Stimulated activated effector memory CD8-positive, alpha-beta T cell treated with anti-CD3 and anti-CD28 coated beads, Interleukin-12 subunit alpha, Interleukin-12 subunit beta, amount 100 ng/mL, for 72 hours (primary cell): Measurements from ENCODE around the gene DPM2.

Source experiments
- ATAC-seq: fragments of 150-1000 bp; cut with Tn5 transposase; 2 replicates; pipeline ENCODE4 v1.10.0; 2021
- DNase-seq, 2 donors: peaks; one replicate each; pipeline ENCODE4 v3.0.0; 2021 to 2022; ENCODE audit warnings: low spot score in 2 of 2
- H3K27ac Mint-ChIP-seq: one replicate; pipeline ENCODE4 v1.8.0; 2022; ENCODE audit warnings: mild to moderate bottlenecking, mixed read lengths
- H3K36me3 Mint-ChIP-seq: one replicate; pipeline ENCODE4 v1.8.0; 2022; ENCODE audit warnings: mild to moderate bottlenecking, mixed read lengths
- H3K4me1 Mint-ChIP-seq: one replicate; pipeline ENCODE4 v1.8.0; 2022; ENCODE audit warnings: mixed read lengths
- H3K4me3 Mint-ChIP-seq: one replicate; pipeline ENCODE4 v1.8.0; 2022; ENCODE audit warnings: mild to moderate bottlenecking, mixed read lengths
- H3K9me3 Mint-ChIP-seq: one replicate; pipeline ENCODE4 v1.8.0; 2022; ENCODE audit warnings: mixed read lengths

The DPM2 gene

GRCh38 chr9:127950513-127951289, 13.0 kb upstream of the DPM2 start:
- Mint-ChIP-seq H3K36me3 (peaks cover 5% of the 10 kb centered on the region), H3K4me3 (no peak overlapping the region), H3K9me3 (no peaks in the 10 kb centered on the region), H3K27ac (peak overlapping the region; percentile 77), H3K4me1 (peaks cover 57% of the 10 kb centered on the region)
- no peak for DNase-seq
- ATAC-seq: no peak

DNA sequence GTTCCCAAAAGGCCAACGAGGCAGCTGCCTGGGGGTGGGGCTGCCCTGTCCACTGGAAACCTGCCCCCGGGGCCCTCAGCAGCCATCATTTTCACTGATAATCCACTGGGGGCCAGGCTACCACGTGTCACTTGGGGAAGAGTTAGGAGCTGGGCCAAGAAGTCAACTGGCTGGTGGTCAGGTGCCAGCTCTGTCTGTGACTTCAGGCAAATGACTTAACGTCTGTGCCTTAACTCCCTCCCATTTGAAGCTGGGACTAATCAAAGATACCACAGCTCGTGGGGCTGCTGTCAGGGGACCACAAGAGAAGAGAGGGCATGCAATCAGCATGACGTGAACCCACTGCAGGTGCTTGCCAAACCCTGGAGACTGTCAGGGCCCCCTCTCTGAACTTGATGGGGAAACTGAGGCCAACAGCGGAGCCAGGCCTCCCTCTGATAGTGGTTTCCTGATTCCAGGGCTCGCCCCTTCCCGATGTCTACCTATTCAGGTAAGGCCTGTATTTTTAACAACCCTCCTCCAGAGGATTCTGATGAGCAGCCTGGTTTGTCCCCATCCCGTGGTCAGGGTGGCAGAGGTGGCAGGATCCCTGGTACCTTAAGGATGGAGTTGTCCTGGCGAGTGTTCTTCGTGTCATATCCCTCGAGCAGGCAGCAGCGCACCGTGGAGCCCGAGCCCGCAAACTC, 12.3 kb upstream of the DPM2 start:
- no peak for ATAC-seq
- H3K4me3 Mint-ChIP-seq: no peak overlapping the region
- H3K36me3 Mint-ChIP-seq: no peaks in the 10 kb centered on the region
- H3K4me1 Mint-ChIP-seq: peaks cover 50% of the 10 kb centered on the region
- peak overlapping the region; percentile 77 for H3K27ac Mint-ChIP-seq
- DNase-seq: no peak
- no peaks in the 10 kb centered on the region for H3K9me3 Mint-ChIP-seq

DNA sequence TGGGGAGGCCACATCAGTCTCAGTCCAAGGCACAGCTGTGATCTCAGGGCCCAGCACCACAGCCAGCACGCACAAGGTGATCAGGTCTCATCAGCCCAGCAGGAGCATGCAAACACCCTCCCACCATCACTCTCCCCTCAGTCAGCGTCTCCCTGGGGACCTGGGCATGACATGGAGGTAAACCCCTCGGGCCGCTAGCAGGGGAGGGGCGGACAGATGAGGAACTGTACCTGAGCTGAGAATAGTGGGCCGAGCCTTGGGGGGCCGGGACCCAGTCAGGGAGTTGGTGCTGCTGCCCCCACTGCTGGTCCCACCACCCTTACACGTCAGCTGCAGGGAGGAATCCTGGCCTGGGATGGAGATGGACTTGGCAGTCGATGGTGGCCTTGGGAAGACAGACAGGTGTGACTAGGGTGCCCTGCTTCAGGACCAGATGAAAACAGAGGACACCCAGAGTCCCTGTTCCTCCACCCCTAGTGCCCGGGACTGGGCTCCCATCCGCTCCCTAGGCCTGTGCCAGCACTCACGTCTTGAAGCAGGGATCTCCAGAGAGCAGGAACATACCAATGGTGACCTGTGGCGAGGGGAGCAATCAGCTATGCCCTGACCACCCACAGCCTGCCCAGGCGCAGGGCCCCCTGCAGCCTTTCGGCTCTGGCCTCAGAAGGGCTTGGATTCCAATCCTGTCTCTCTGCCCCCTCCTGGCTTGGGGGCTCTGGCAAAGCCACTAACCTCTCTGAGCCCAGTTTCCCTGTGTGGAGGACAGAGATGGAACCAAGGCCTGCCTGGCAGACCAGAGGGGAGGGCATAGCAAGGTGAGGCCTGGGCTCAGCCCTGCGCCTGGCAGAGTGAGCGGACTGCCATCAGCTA, 10.4 kb upstream of the DPM2 start:
- H3K4me3 Mint-ChIP-seq: no peak overlapping the region
- no peak for DNase-seq
- H3K36me3 Mint-ChIP-seq: peaks cover 10% of the 10 kb centered on the region
- H3K4me1 Mint-ChIP-seq: peaks cover 42% of the 10 kb centered on the region
- ATAC-seq: no peak
- peak overlapping the region; percentile 64 for H3K27ac Mint-ChIP-seq
- H3K9me3 Mint-ChIP-seq: no peaks in the 10 kb centered on the region

DNA sequence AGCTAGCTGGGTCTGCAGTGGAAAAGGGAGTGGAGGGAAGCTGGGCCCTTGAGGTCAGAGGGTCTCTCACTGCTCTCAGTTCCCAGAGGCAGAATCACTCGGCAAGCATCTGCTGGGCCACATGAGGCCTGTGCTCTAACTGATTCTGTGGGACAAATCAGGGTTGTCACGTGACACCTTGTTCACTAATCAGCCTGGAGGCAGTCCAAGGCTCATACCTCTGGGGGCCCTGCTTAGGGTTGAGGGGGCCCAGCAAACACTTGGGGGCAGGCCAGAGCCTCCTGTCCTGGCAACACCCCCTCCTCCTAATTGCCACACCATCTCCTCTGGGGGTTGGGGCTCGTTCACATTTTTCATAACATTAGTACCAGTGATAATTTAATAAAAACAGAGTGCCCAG, 9.1 kb upstream of the DPM2 start:
- Mint-ChIP-seq H3K27ac (no peak overlapping the region), H3K4me3 (no peak overlapping the region), H3K4me1 (peaks cover 47% of the 10 kb centered on the region), H3K36me3 (peaks cover 21% of the 10 kb centered on the region), H3K9me3 (no peaks in the 10 kb centered on the region)
- no peak for DNase-seq
- no peak for ATAC-seq

GRCh38 chr9:127945942-127946341, 8.3 kb upstream of the DPM2 start:
- Mint-ChIP-seq H3K27ac (no peak overlapping the region), H3K4me3 (no peak overlapping the region), H3K36me3 (peaks cover 21% of the 10 kb centered on the region)

GRCh38 chr9:127945338-127945737, 7.7 kb upstream of the DPM2 start:
- H3K4me1 Mint-ChIP-seq: peaks cover 38% of the 10 kb centered on the region
- no peak overlapping the region for H3K4me3 Mint-ChIP-seq
- no peak for ATAC-seq
- no peak for DNase-seq
- H3K36me3 Mint-ChIP-seq: peaks cover 21% of the 10 kb centered on the region
- H3K9me3 Mint-ChIP-seq: no peaks in the 10 kb centered on the region
- no peak overlapping the region for H3K27ac Mint-ChIP-seq

More at GRCh38 chr9:127945942-127946341, 8.3 kb upstream of the DPM2 start:
- Mint-ChIP-seq H3K9me3 (no peaks in the 10 kb centered on the region), H3K4me1 (peaks cover 44% of the 10 kb centered on the region)
- DNase-seq (no peak), ATAC-seq (no peak)

DNA sequence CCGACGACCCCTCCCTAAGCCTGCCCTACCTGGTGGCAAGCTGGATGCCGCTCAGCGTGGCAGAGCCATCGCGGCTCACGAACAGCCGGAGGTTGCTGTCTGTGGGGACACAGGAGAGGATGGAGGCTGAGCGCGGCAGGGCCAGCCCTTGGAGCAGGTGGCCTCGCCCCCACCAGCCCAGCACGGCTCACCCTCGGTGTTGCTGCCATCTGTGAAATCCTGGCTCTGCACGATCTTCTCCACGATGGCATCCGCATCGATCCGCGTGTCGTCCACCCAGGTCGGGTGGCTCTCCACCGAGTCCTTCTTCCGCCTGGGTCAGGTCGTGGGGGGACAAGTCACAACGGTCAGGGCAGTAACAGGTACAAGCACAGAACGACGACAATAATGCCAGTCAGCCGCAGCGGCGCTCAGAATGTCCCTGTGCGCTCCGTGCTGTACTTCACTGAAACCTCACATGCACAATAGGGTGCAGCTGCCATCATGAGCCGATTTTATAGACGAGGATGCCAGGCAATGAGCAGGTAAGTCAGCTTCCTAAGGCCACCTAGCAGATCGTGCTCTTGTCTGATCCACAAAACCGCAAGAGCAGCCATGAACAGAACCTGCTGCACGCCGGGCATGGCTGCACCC, 7.0 kb upstream of the DPM2 start:
- Mint-ChIP-seq H3K9me3 (no peaks in the 10 kb centered on the region), H3K4me3 (no peak overlapping the region), H3K27ac (no peak overlapping the region), H3K36me3 (peaks cover 21% of the 10 kb centered on the region), H3K4me1 (peaks cover 32% of the 10 kb centered on the region)
- ATAC-seq (no peak), DNase-seq (no peak)

DNA sequence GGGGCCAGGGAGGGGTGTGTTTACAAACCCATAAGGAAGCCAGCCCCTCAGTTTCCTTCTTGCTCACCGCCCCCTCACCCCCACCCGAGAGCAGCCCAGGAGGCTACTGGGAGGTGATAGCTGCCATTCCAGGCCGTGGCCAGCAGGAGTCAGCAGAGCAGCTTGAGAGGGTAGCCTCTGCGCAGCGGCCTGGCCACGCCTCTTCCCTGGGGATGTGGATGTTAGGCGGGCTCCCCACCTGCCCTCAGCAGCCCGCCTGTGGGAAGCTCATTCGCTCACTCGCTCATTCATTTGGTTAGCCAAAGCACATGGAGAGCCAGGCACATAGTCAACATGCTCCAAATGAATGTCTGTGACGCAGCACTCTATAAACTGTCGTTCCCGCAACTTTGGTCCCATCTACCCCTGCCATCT, 6.1 kb upstream of the DPM2 start:
- ATAC-seq: peak; percentile 82
- H3K9me3 Mint-ChIP-seq: no peaks in the 10 kb centered on the region
- H3K36me3 Mint-ChIP-seq: peaks cover 21% of the 10 kb centered on the region
- no peak overlapping the region for H3K4me3 Mint-ChIP-seq
- peaks cover 28% of the 10 kb centered on the region for H3K4me1 Mint-ChIP-seq
- peak overlapping the region; percentile 6 for H3K27ac Mint-ChIP-seq
- DNase-seq: peak; percentile 68 to 87

DNA sequence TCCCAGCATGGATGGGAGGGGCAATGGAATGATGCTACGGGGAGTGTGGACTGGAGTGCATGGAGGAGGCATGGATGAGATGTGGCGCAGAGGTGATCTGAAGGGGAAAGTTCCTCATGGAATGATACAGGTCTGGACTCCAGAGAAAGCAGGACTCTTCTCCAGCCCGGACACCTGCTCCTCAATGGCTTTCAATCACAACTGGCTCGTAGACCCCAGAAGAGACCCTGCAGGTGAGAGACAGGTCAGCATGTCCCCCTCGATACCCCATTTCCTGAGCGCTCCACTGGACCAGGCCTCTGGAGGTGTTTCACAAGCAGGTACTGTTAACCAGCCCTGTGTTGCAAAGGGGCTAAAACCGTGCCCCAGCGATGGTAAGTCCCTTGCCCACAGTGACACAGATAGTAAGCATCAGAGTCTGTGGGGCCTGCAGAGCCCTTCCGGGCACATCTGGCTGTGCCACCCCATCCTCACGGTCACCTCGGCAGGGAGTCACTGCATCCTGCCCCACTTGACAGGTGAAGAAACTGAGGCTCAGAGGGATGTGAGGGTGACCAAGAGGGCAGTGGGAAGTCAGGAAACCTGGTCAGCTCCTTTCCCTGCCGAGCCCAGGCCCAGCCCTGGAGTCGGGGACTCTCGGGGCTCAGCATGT, 5.5 kb upstream of the DPM2 start:
- Mint-ChIP-seq H3K27ac (peak overlapping the region; percentile 6), H3K9me3 (no peaks in the 10 kb centered on the region), H3K4me1 (peaks cover 23% of the 10 kb centered on the region), H3K4me3 (no peak overlapping the region), H3K36me3 (peaks cover 26% of the 10 kb centered on the region)
- ATAC-seq (peak; percentile 2), DNase-seq (peak in 1 of 2 donors; percentile 62)

DNA sequence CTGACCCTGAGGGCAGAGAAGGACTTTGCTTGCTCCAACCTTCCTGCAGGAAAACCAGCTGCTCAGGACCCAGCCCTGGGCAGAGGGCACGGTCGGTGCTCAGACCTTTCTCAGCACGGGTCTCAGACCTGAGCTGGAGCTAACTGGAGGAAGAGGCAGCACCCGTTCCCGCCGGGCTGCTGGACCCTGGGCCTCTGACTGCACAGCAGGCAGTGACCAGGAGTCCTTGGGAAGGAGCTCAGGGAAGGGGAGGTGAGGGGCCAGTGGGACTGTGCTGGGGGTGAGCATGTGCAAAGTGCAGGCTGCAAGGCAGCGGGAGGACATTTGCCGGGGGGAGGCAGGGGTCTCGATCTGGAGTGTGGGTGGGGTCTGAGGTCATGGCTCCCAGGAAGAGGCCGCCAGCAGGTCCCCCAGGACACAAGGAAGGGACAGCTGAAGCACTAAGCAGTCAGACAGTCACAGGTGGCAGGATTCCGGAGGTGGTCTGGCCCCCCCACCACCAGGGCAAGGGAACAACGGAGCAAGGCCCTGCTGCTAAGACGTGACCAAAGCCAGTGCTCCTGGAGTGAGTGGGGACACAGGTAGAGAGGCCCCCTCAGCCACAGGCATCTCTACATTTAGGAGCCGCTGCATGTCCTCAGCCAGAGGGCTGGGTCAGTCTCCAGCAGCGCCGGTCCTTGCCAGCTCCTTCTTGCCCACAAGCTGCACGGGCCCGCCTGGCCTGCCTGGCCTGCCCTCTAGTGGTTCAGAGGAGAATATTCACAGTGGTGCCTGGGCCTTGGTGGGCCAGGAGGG, 4.8 kb upstream of the DPM2 start:
- H3K36me3 Mint-ChIP-seq: peaks cover 33% of the 10 kb centered on the region
- H3K27ac Mint-ChIP-seq: no peak overlapping the region
- ATAC-seq (peak; percentile 68), DNase-seq (peak; percentile 48 to 79)
- no peaks in the 10 kb centered on the region for H3K9me3 Mint-ChIP-seq
- H3K4me3 Mint-ChIP-seq: no peak overlapping the region
- H3K4me1 Mint-ChIP-seq: peaks cover 30% of the 10 kb centered on the region

- DNase-seq: no peak
- Mint-ChIP-seq H3K27ac (no peak overlapping the region), H3K4me3 (no peak overlapping the region), H3K9me3 (no peaks in the 10 kb centered on the region), H3K4me1 (peaks cover 36% of the 10 kb centered on the region), H3K36me3 (peaks cover 38% of the 10 kb centered on the region)
- no peak for ATAC-seq
Measured at GRCh38 chr9:127941961-127942215, 4.2 kb upstream of the DPM2 start.

- no peaks in the 10 kb centered on the region for H3K9me3 Mint-ChIP-seq
- peaks cover 41% of the 10 kb centered on the region for H3K4me1 Mint-ChIP-seq
Measured at GRCh38 chr9:127941062-127941960, 3.7 kb upstream of the DPM2 start.

GRCh38 chr9:127940593-127940992, 2.9 kb upstream of the DPM2 start:
- peak overlapping the region; percentile 27 for H3K27ac Mint-ChIP-seq
- DNase-seq: no peak
- H3K36me3 Mint-ChIP-seq: peaks cover 48% of the 10 kb centered on the region

More at GRCh38 chr9:127941062-127941960, 3.7 kb upstream of the DPM2 start:
- no peak overlapping the region for H3K4me3 Mint-ChIP-seq
- no peak for DNase-seq
- ATAC-seq: no peak
- H3K27ac Mint-ChIP-seq: peak overlapping the region; percentile 27
- H3K36me3 Mint-ChIP-seq: peaks cover 41% of the 10 kb centered on the region

More at GRCh38 chr9:127940593-127940992, 2.9 kb upstream of the DPM2 start:
- Mint-ChIP-seq H3K4me3 (no peak overlapping the region), H3K9me3 (no peaks in the 10 kb centered on the region), H3K4me1 (peaks cover 48% of the 10 kb centered on the region)
- ATAC-seq: no peak
